ENCODE results near the gene GSN. TPM values are rescaled to one million over a fixed set of nuclear protein-coding genes. Genes with fewer than 3 reads are reported as not detected.

The GSN gene
- total and polyA plus RNA-seq, 2 of the 13 experiments (the other 11 are each of a cell fraction or from before 2014, with no cell fraction given): 294 to 307 TPM

GRCh38 chr9:121368138-121368522, 100.2 kb downstream of the GSN start (continued):
- no peak for TF ChIP-seq SNAPC4 (CRISPR knock-in tag; IDR thresholded peaks at IDR 0.05)
- TF ChIP-seq ATF3 (CRISPR knock-in tag; IDR thresholded peaks at IDR 0.05): no peak
- TF ChIP-seq EP300 (IDR thresholded peaks at IDR 0.05; ENCODE audit: low read depth in 2 of 2, low read length in 2 of 2): peak in 1 of 2 experiments; percentile 76; a peak in 2 of 4 replicates
- no peak for TF ChIP-seq EP300 (CRISPR knock-in tag; IDR thresholded peaks at IDR 0.05; ENCODE audit: borderline replicate concordance)
- no peak for TF ChIP-seq NFYB (CRISPR knock-in tag; IDR thresholded peaks at IDR 0.05)
- TF ChIP-seq PHB2 (IDR thresholded peaks at IDR 0.05; ENCODE audit: partially characterized antibody): no peak
- peak; percentile 30; the same call in 1 of the 2 replicates for TF ChIP-seq MAX (IDR thresholded peaks at IDR 0.05)
- no peak for TF ChIP-seq ZNF225 (CRISPR knock-in tag; IDR thresholded peaks at IDR 0.05)
- peak; percentile 91 for TF ChIP-seq ARID5B (CRISPR knock-in tag; IDR thresholded peaks at IDR 0.05)
- TF ChIP-seq ZBTB3 (CRISPR knock-in tag; IDR thresholded peaks at IDR 0.05; ENCODE audit: borderline replicate concordance, low read depth): 0 out of 2 replicates have a peak, but pooled peaks have one; percentile 41
- TF ChIP-seq BORCS8-MEF2B (CRISPR knock-in tag; IDR thresholded peaks at IDR 0.05): no peak
- TF ChIP-seq BATF2 (CRISPR knock-in tag; IDR thresholded peaks at IDR 0.05): no peak
- TF ChIP-seq FOXA1 (IDR thresholded peaks at IDR 0.05): peak; percentile 59; the same call in 1 of the 2 replicates
- TF ChIP-seq FOXA1 (CRISPR knock-in tag; IDR thresholded peaks at IDR 0.05): peak; percentile 86
- TF ChIP-seq ZNF792 (CRISPR knock-in tag; IDR thresholded peaks at IDR 0.05): 0 out of 2 replicates have a peak, but pooled peaks have one; percentile 36
- no peak for TF ChIP-seq ATF2 (CRISPR knock-in tag; IDR thresholded peaks at IDR 0.05)
- TF ChIP-seq HNRNPUL1 (IDR thresholded peaks at IDR 0.05; ENCODE audit: low read depth, low read length): no peak
- TF ChIP-seq POGZ (CRISPR knock-in tag; IDR thresholded peaks at IDR 0.05): no peak
- TF ChIP-seq ZNF607 (CRISPR knock-in tag; IDR thresholded peaks at IDR 0.05; ENCODE audit: borderline replicate concordance): no peak
- no peak for TF ChIP-seq SNAPC5 (CRISPR knock-in tag; IDR thresholded peaks at IDR 0.05; ENCODE audit: borderline replicate concordance)

Data from HepG2 (cell line).